Measurements from ENCODE around the gene C16orf95. TPM values are rescaled to one million over a fixed set of nuclear protein-coding genes. Genes with fewer than 3 reads are reported as not detected.
A peak's percentile ranks its signal among the peaks of the same experiment; 100 is the strongest.
"Not testable (repeated sequence)": the region's sequence is repeated elsewhere in the genome, so short reads cannot be mapped to it uniquely, and the experiment has no call there.

Gene C16orf95
- total RNA-seq, 6 experiments from 2014 or later, result 1.7 to 5.5 (median 3.9) TPM

- H3K36me3 ChIP-seq, result peaks cover 0 to 75% (median 28%) of the 10 kb centered on the region in 4 donors
- no CpG with 5 or more reads among the region's 20 CpGs for WGBS (ENCODE audit: insufficient coverage, low coverage, low lambda C conversion rate, missing lambda C conversion rate)
- no peaks in the 10 kb centered on the region for H3K27me3 ChIP-seq
- TF ChIP-seq POLR2A (IDR thresholded peaks at IDR 0.05), result no peak
- no peak for TF ChIP-seq CTCF (IDR thresholded peaks at IDR 0.05)
- H3K27ac ChIP-seq, result no peak overlapping the region
- no peak overlapping the region for H3K4me3 ChIP-seq
- ATAC-seq (no peak), DNase-seq (no peak)
- H3K4me1 ChIP-seq, result no peaks in the 10 kb centered on the region
- no peaks in the 10 kb centered on the region for H3K9me3 ChIP-seq
- intact Hi-C loops (cut with DNase I), result no loop called here
Observed at GRCh38 chr16:87342504-87342903, 25.3 kb upstream of the C16orf95 start.

DNA sequence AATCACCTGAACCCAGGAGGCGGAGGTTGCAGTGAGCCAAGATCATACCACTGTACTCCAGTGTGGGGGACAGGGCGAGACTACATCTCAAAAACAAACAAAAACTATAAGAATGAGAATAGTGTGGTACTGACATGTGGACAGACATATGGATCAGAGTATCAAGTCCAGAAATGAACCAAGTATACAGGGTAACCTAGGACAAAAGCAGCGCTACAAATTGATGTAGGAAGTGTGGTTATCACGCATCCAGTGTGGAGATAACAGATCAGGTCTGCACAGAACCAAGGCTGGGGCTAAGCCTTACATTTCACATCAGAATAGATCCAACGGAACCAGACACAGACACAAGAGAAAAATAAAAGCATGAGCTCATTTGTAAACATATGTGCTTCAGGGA is 23.0 kb upstream of the C16orf95 start:
- TF ChIP-seq CTCF (IDR thresholded peaks at IDR 0.05) (no peak), POLR2A (IDR thresholded peaks at IDR 0.05) (no peak)
- H3K36me3 ChIP-seq, result peaks cover 0 to 74% (median 25%) of the 10 kb centered on the region in 4 donors
- 100% methylated on average over 4 of the region's 5 CpGs for WGBS (ENCODE audit: insufficient coverage, low coverage, low lambda C conversion rate, missing lambda C conversion rate)

DNA sequence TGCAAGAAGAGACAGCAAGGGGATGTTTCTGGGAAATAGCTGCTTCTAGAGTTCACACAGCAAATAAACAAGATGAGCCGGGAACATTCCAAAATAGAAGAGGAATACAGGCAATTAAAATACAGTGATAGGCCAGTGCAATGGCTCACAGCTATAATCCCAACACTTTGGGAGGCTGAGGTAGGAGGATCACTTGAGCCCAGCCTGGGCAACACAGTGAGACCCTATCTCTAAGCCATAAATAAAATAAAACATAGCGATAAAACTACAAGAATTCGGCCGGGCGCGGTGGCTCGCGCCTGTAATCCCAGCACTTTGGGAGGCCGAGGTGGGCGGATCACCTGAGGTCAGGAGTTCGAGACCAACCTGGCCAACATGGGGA is 22.5 kb upstream of the C16orf95 start:
- H3K4me1 ChIP-seq; H3K4me3 ChIP-seq; ATAC-seq; intact Hi-C loops (cut with DNase I); DNase-seq; H3K9me3 ChIP-seq; H3K27me3 ChIP-seq; H3K27ac ChIP-seq: not testable (repeated sequence)
- WGBS (ENCODE audit: insufficient coverage, low coverage, low lambda C conversion rate, missing lambda C conversion rate), result 97% methylated on average over 11 of the region's 11 CpGs
- peaks cover 0 to 79% (median 27%) of the 10 kb centered on the region in 4 donors for H3K36me3 ChIP-seq

More for the DNA sequence above, 23.0 kb upstream of the C16orf95 start:
- intact Hi-C loops (cut with DNase I), result no loop called here
- ATAC-seq (no peak), DNase-seq (no peak)
- Histone ChIP-seq H3K27ac (no peak overlapping the region), H3K4me1 (no peaks in the 10 kb centered on the region), H3K9me3 (no peaks in the 10 kb centered on the region), H3K27me3 (no peaks in the 10 kb centered on the region), H3K4me3 (no peak overlapping the region)

DNA sequence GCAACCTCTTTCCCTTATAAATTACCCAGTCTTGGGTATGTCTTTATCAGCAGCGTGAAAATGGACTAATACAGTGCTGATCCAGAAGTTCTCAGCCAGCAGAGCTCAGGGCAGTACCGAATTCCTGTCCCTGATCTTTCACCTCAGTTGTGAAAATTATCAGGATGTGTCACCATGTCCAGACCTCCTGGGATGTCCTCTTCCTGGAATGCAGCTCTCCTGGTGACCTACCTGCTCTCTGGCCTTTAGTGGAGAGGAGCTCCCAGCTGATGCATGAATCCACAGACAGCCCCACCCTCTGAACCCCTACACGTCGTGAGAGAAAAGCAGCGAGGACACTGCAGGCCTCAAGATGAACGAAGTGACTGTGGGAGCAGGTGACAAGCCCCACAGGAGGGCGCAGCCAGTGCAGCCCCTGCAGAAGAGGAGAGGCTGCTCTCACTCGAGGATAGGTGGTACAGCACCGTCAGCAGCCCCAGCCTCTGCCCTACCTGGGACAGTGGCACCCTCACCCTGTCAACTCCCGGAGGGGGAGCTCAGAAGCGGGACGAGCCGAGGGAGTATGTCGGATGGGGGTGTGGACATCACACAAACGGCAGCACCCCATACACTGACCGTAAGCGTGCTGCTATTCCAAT is 22.0 kb upstream of the C16orf95 start:
- Histone ChIP-seq H3K36me3 (peaks cover 0 to 80% (median 30%) of the 10 kb centered on the region in 4 donors), H3K27me3 (no peaks in the 10 kb centered on the region), H3K9me3 (no peaks in the 10 kb centered on the region), H3K4me3 (no peak overlapping the region), H3K27ac (no peak overlapping the region), H3K4me1 (no peaks in the 10 kb centered on the region)
- intact Hi-C loops (cut with DNase I), result no loop called here
- ATAC-seq (peak in 1 of 4 donors; percentile 52), DNase-seq (no peak)
- TF ChIP-seq POLR2A (IDR thresholded peaks at IDR 0.05), result no peak
- no peak for TF ChIP-seq CTCF (IDR thresholded peaks at IDR 0.05)
- 78% methylated on average over 8 of the region's 17 CpGs for WGBS (ENCODE audit: insufficient coverage, low coverage, low lambda C conversion rate, missing lambda C conversion rate)

DNA sequence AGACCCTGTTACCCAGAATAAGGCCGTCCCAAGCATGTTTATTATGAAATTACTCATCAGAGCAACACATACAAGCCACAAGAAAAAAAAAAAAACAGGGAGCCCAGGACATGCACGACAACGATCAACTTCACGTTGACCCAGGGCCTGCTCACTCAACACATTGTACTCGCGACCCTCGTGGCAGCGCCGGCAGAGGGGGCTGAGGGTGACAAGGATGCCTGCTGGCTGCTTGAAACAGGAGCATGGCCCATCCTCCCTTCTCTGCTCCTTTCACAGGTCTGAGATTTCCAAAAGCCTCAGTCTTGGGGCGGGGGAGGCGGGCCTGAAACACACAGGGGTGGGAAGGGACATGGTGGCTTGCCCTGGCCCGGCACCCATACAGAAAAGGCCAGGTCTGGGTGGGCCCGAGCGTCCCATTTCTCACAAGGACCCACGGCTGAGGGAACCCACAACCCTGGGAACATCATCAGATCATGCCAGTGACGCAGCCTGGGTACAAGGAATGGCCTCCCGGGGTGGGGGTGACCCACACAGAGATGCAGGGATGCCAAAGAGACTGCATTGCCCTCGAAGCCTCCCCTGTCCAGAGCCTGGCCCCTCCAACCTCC is 21.1 kb upstream of the C16orf95 start:
- intact Hi-C loops (cut with DNase I), result no loop called here
- DNase-seq (no peak), ATAC-seq (no peak)
- TF ChIP-seq POLR2A (IDR thresholded peaks at IDR 0.05) (no peak), CTCF (IDR thresholded peaks at IDR 0.05) (no peak)
- Histone ChIP-seq H3K4me3 (no peak overlapping the region), H3K36me3 (peaks cover 0 to 79% (median 31%) of the 10 kb centered on the region in 4 donors), H3K4me1 (no peaks in the 10 kb centered on the region), H3K27me3 (no peaks in the 10 kb centered on the region), H3K27ac (no peak overlapping the region), H3K9me3 (no peaks in the 10 kb centered on the region)
- WGBS (ENCODE audit: insufficient coverage, low coverage, low lambda C conversion rate, missing lambda C conversion rate), result 90% methylated on average over 9 of the region's 18 CpGs

Data from right lobe of liver (tissue), 6 donors.